Sigmoid colon (tissue), 7 donors: Measurements from ENCODE around the gene ACOXL. TPM values are rescaled to one million over a fixed set of nuclear protein-coding genes. Genes with fewer than 3 reads are reported as not detected.

Source experiments
- DNase-seq: peaks from one replicate; pipeline ENCODE4 v3.0.0-alpha.2; 2019
- H3K27ac ChIP-seq, 4 donors: fragments of 200-600 bp; sonication (generic); one replicate each; pipeline ENCODE4 v1.5.1; 2016 to 2019; ENCODE audit warnings: mild to moderate bottlenecking in 1 of 4
- H3K27me3 ChIP-seq, 3 donors: fragments of 200-600 bp; sonication (generic); one replicate each; pipeline ENCODE4 v1.5.1; 2019; ENCODE audit warnings: mild to moderate bottlenecking in 1 of 3
- H3K36me3 ChIP-seq, 4 donors: fragments of 200-600 bp; sonication (generic); one replicate each; pipeline ENCODE4 v1.5.1; 2016 to 2019
- H3K4me1 ChIP-seq, 4 donors: fragments of 200-600 bp; sonication (generic); one replicate each; pipeline ENCODE4 v1.5.1; 2017 to 2019
- H3K4me3 ChIP-seq, 4 donors: fragments of 200-600 bp; sonication (generic); one replicate each; pipeline ENCODE4 v1.5.1; 2017 to 2019; ENCODE audit warnings: mild to moderate bottlenecking in 2 of 4, moderate library complexity in 1 of 4
- H3K9me3 ChIP-seq, 4 donors: fragments of 200-600 bp in 3 of 4; sonication (generic) in 3 of 4; one replicate each; pipeline versions ENCODE4 v1.5.1 to v1.6.1; 2013 to 2019
- CTCF ChIP-seq, 4 experiments: fragments of 450-650 bp in 3 of 4; fragments of 200-600 bp in 1 of 4; IDR thresholded peaks; one replicate each; pipeline ENCODE4 v1.5.1; 2016 to 2019; ENCODE audit warnings: antibody characterized with exemption in 4 of 4, mild to moderate bottlenecking in 3 of 4, moderate library complexity in 2 of 4
- EP300 ChIP-seq, 4 donors: sonication (generic); formaldehyde crosslinking; IDR thresholded peaks; one replicate each; pipeline ENCODE4 v1.6.1; 2017; ENCODE audit warnings: antibody characterized with exemption in 4 of 4
- POLR2A ChIP-seq, 2 donors: fragments of 450-650 bp; IDR thresholded peaks; one replicate each; pipeline ENCODE4 v1.6.1; 2016; ENCODE audit warnings: antibody characterized with exemption in 2 of 2, mild to moderate bottlenecking in 2 of 2, moderate library complexity in 2 of 2
- POLR2AphosphoS5 ChIP-seq, 4 donors: sonication (generic); formaldehyde crosslinking; IDR thresholded peaks; one replicate each; pipeline ENCODE4 v1.6.1; 2017; ENCODE audit warnings: antibody characterized with exemption in 4 of 4
- WGBS, 2 donors: extraction: QIAGEN DNeasy Blood & Tissue Kit; methylation state at CpG; one replicate each; pipeline ENCODE4 v1.1.7; 2013; 5-methylcytosine and 5-hydroxymethylcytosine counted together
- intact Hi-C: fragments of 100-400 bp; cut with DNase I; formaldehyde crosslinking; loops from one replicate; pipeline ENCODE4 v1.15.1; 2023
- polyA plus RNA-seq, 3 donors: library from polyadenylated mRNA; stranded (reverse); fragments of 200-250 nt; gene quantifications; one replicate each; pipeline ENCODE4 v1.2.3, GENCODE V29; 2013
- total RNA-seq, 4 donors: library from RNA; depleted of rRNA; stranded (reverse); fragments of >200 nt; gene quantifications; one replicate each; pipeline ENCODE4 v1.1.0, GENCODE V29; 2016
- donor health status: healthy with polysubstance abuse.
- donor health status: Bipolar disorder and iron deficiency.
- donor health status: healthy.

Gene ACOXL
- total and polyA plus RNA-seq, 7 donors = 0.45 TPM; not detected in 6

DNA sequence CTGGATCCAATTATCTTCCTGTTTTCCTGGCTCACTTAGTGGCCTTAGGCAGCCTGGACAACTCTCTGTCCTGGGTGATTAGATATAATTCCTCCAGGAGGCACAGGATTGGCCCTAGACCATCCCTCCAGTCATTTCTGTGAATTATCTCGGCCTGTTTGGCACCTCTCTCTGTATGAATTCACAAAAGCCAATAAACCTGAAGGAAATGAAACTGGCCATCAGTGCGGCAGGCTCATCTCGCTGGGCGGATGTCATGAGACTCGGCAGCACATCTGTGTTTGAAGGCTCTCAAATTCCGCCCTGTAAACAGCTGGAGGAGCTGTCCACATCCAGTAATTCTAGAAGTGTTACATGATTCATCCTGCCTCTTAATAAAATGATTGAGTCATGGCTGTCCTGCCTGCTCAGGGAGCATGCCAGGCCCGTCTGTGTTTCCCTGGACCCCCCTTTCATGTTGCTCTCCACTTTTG, 38.6 kb downstream of the ACOXL start:
- H3K27ac ChIP-seq = peak overlapping the region in 3 of 4 donors; percentile 39 to 59 (median 44)
- H3K4me1 ChIP-seq = peaks cover 0 to 45% (median 40%) of the 10 kb centered on the region in 4 donors
- no peaks in the 10 kb centered on the region for H3K27me3 ChIP-seq
- peak overlapping the region in 2 of 4 donors; percentile 7 to 17 for H3K4me3 ChIP-seq
- no peaks in the 10 kb centered on the region for H3K36me3 ChIP-seq
- intact Hi-C loops = no loop called here
- TF ChIP-seq POLR2AphosphoS5 (IDR thresholded peaks at IDR 0.05) (no peak), CTCF (IDR thresholded peaks at IDR 0.05) (no peak), POLR2A (IDR thresholded peaks at IDR 0.05) (no peak), EP300 (IDR thresholded peaks at IDR 0.05) (no peak)
- H3K9me3 ChIP-seq = no peaks in the 10 kb centered on the region
- DNase-seq = no peak
- 58 to 63% methylated on average over 7 of the region's 7 CpGs for WGBS, 2 donors

GRCh38 chr2:110771547-110772382, 39.4 kb downstream of the ACOXL start:
- intact Hi-C loops = no loop called here
- no peaks in the 10 kb centered on the region for H3K9me3 ChIP-seq
- no peak overlapping the region for H3K4me3 ChIP-seq
- no peak for DNase-seq
- no peak for TF ChIP-seq POLR2A (IDR thresholded peaks at IDR 0.05)
- TF ChIP-seq POLR2AphosphoS5 (IDR thresholded peaks at IDR 0.05) = no peak
- TF ChIP-seq EP300 (IDR thresholded peaks at IDR 0.05) = no peak
- TF ChIP-seq CTCF (IDR thresholded peaks at IDR 0.05) = no peak
- H3K27ac ChIP-seq = peak overlapping the region in 3 of 4 donors; percentile 39 to 59 (median 44)
- WGBS, 2 donors = 81 to 85% methylated on average over 5 of the region's 5 CpGs
- H3K36me3 ChIP-seq = no peaks in the 10 kb centered on the region
- H3K4me1 ChIP-seq = peaks cover 0 to 45% (median 40%) of the 10 kb centered on the region in 4 donors
- H3K27me3 ChIP-seq = no peaks in the 10 kb centered on the region

DNA sequence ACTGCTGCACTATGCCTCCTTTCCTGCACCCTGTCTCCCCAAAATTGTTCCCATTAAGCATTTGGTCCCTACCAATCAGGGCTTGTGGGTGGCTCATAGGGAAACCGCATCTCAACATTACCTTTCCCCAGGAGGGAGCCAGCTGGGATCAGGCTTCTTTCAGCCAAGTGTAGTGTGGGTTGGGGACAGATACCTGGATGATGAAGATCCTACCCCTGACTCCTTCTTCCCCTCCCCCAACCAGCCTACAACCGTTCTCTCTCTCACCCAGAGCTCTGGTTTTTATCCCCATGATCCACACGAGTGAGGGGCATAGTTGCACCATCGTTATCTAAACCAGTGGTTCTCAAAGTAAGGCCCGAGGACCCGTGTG, 40.0 kb downstream of the ACOXL start:
- no peaks in the 10 kb centered on the region for H3K27me3 ChIP-seq
- H3K4me3 ChIP-seq = no peak overlapping the region
- no peaks in the 10 kb centered on the region for H3K9me3 ChIP-seq
- 79 to 84% methylated on average over 6 of the region's 6 CpGs for WGBS, 2 donors
- no peaks in the 10 kb centered on the region for H3K36me3 ChIP-seq
- no peak for TF ChIP-seq CTCF (IDR thresholded peaks at IDR 0.05)
- H3K27ac ChIP-seq = no peak overlapping the region
- intact Hi-C loops = no loop called here
- DNase-seq = no peak
- peaks cover 0 to 45% (median 40%) of the 10 kb centered on the region in 4 donors for H3K4me1 ChIP-seq

GRCh38 chr2:110773401-110773921, 41.1 kb downstream of the ACOXL start:
- H3K36me3 ChIP-seq = no peaks in the 10 kb centered on the region
- DNase-seq = peak; percentile 89

GRCh38 chr2:110774701-110775100, 42.3 kb downstream of the ACOXL start:
- WGBS, 2 donors = 96 to 97% methylated on average over 2 of the region's 2 CpGs

More at GRCh38 chr2:110773401-110773921, 41.1 kb downstream of the ACOXL start:
- intact Hi-C loops = no loop called here
- TF ChIP-seq POLR2AphosphoS5 (IDR thresholded peaks at IDR 0.05) = peak in 3 of 4 donors; percentile 30 to 69 (median 58)
- no peak for TF ChIP-seq EP300 (IDR thresholded peaks at IDR 0.05)
- no peaks in the 10 kb centered on the region for H3K27me3 ChIP-seq
- WGBS, 2 donors = 69 to 87% methylated on average over 6 of the region's 6 CpGs
- peak overlapping the region; percentile 27 to 65 (median 40) for H3K27ac ChIP-seq
- H3K9me3 ChIP-seq = no peaks in the 10 kb centered on the region
- no peak overlapping the region for H3K4me3 ChIP-seq
- H3K4me1 ChIP-seq = peaks cover 0 to 45% (median 40%) of the 10 kb centered on the region in 4 donors

More at GRCh38 chr2:110774701-110775100, 42.3 kb downstream of the ACOXL start:
- no peak for DNase-seq
- Histone ChIP-seq H3K27ac (no peak overlapping the region), H3K36me3 (no peaks in the 10 kb centered on the region), H3K9me3 (no peaks in the 10 kb centered on the region), H3K4me3 (no peak overlapping the region), H3K27me3 (no peaks in the 10 kb centered on the region), H3K4me1 (peaks cover 0 to 45% (median 40%) of the 10 kb centered on the region in 4 donors)
- TF ChIP-seq EP300 (IDR thresholded peaks at IDR 0.05) (no peak), POLR2AphosphoS5 (IDR thresholded peaks at IDR 0.05) (no peak), CTCF (IDR thresholded peaks at IDR 0.05) (no peak), POLR2A (IDR thresholded peaks at IDR 0.05) (no peak)
- intact Hi-C loops = no loop called here
